Endothelial cell of hepatic sinusoid (primary cell): Measurements from ENCODE around the gene MNT.

Experiments
- in situ Hi-C: cut with HindIII; loops from 2 replicates; pipeline ENCODE4 v1.10.0; 2017; ENCODE audit warnings: low sequenced_read_pairs

The MNT gene

DNA sequence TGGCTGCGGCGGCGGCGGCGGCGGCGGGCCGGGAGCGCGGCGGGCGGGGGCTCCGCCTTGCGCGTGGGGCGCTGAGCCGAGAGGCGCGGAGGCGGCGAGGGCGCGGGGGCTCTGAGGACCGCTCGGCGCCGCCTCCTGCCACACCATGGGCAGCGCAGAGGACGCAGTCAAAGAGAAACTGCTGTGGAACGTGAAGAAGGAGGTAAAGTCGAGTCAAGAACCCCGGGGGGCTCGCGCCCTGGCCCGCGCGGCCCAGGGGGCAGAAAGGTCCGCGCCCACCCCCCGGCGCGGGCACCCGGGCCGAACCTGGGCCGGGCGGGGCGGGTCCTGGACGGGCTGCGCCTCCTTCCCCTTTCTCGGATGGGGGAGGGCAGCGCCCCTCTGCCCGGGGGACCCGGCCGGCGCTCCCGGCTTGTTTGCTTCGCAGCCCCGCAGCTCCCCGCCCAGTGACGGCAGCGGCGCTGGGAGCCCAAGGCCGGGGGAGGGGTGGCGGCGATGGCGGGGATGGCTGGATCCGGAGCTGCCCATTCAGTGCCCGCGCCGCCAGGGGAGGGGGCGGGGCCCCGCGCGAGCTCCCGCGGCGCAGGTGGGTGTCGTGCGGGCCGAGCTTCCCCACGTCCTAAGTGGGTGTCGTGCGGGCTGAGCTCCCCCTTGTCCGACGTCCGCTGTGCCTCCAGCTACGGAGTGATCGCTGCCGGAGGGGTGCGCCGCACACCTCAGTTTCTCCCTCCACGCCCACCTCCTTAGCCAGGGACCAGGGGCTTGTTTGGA is 63.1 kb downstream of the MNT start:
- in situ Hi-C loops: no loop called here

DNA sequence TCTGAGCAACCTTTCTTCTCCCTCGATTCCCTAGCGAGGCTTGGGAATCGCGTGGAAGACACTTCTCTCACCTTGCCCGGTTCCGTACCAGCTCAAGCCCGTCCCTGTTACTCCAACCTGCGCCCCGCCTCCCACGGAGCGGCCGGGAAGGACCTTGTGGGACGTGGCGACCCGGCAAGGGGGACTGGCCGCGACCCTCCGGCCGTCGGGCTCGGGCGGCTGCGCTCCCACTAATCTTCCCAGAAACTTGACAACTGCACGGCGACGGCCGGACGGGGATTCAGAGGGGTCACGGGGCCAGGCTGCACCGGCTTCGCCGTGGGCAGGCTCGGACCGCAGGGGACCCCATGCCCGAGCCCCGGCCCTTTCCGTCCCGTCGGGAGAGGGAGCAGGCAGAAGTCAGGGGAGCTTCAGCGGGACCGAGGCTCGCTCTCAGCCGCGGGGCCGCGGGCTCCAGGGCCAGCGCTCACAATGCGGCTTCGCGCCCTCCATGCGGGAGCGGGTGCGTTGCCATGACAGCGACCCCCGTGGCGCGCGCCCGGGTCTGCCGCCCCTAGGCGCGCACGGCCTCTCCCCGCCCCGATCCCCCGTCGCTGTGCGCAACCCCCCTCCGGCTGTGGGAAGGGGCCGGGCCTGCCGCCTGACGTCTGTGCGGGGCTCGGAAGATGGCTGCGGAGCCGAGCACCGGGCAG is 63.9 kb downstream of the MNT start, which contains the start of gene SGSM2:
Gene SGSM2, plus strand, starts transcription at position 650 of the 692 bp plus-strand sequence. CDS start 188 bp downstream, outside the sequence.
- in situ Hi-C loops: no loop called here

DNA sequence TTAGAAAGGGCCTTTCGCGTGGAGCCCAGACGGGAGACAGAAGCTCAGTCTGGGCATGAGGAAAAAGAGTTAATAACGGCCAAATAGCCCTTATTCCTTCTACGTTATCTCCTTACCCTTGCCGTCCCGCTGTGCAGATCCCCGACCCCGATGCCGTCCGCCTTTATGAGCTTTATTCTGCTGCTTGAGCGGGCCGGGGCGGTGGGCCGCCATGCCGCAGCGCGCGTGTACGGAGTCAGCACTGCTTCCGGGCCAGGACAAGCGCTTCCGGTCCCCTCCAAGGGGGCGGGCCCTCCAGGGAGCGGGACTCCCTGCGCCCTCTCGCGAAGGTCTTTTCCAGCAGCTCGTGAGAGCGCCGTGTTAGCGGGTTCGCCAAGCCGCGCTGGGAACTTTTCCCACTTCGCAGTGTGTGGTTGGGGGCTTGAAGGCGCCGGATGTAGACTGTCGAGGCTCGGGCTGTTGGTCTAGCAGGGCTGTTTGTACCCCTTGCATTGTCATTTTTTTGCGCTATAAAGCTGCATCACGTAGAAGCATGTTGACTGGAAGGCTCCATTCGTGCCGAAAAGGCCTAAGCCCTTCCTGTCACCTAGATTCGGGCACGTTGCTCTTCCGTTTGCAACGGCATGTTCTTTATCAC is 64.5 kb downstream of the MNT start, which contains the start of gene TSR1:
Gene TSR1, minus strand, starts transcription at position 243 of the 637 bp plus-strand sequence. Its CDS starts 30 bp downstream, at position 213.
- in situ Hi-C loops: no loop called here

DNA sequence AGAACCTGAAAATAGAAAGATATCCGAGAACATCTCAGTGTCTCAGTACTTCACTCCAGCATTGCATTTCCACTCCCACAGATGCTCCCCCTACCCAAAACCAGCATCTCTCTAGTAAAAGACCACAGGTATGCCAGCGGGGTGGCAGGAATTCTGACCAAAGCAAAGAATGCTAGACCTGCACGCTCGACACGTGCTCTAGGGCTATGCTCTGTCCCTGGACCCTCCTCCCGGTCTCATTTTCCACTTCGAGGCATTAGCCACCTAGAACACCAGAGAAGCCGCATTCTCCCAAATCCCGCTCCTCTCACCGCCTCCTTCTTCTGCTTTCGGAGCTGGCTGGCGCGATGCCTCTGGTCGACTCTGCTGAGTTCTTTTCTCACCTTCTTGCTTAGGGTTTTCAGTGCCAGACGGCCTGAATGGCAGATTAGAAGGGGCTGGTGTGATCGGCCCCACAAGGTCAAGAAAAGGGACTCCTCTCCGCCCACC is 65.1 kb downstream of the MNT start:
- in situ Hi-C loops: no loop called here
